ENCODE data around the gene CASP14.
"Not testable (repeated sequence)": the region's sequence is repeated elsewhere in the genome, so short reads cannot be mapped to it uniquely, and the experiment has no call there.

The CASP14 gene, protein sequence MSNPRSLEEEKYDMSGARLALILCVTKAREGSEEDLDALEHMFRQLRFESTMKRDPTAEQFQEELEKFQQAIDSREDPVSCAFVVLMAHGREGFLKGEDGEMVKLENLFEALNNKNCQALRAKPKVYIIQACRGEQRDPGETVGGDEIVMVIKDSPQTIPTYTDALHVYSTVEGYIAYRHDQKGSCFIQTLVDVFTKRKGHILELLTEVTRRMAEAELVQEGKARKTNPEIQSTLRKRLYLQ

DNA sequence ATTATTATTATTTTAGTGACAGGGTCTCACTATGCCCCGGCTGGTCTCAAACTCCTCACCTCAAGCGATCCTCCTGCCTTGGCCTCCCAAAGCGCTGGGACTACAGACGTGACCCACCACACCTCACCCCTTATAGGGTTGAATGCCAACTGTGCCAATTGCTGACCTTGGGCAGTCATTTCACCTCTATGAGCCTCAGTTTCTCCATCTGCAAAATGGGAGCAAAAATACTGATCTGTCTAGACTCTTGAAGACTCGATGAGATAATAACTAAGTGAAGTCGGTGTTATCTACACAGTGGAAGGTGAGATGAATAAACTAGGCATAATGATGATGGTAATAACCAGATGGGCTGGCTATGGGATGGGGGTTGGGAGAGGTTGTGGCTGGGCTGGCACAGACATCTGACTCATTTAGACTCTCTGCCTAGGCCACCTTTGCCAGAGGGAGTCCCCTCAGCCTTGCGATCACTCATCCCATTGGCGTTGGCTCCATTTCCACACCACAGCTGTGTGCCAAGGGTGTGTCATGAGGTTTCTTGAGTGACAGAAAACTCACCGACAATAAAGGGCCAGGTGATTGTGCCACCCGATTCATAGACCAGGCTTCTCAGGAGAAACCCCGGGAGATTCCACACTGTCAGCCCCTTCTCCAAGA, at the start of gene CASP14:
CASP14 (plus strand) TSS at position 596 of the 657 bp plus-strand sequence. CDS start 2,772 bp downstream, outside the sequence.
- ChIA-PET POLR2A (no interaction called here), CTCF (no interaction called here)
- TF ChIP-seq TARDBP (IDR thresholded peaks at IDR 0.05) (no peak), BHLHE40 (IDR thresholded peaks at IDR 0.05; ENCODE audit: borderline replicate concordance) (no peak), CTBP1 (IDR thresholded peaks at IDR 0.05; ENCODE audit: borderline replicate concordance) (no peak), FOXK2 (IDR thresholded peaks at IDR 0.05) (no peak), ZNF384 (IDR thresholded peaks at IDR 0.05) (no peak), L3MBTL2 (conservative IDR thresholded peaks at IDR 0.05) (no peak), ARNT (IDR thresholded peaks at IDR 0.05) (no peak), FOXM1 (IDR thresholded peaks at IDR 0.05; ENCODE audit: borderline replicate concordance) (no peak), LEF1 (IDR thresholded peaks at IDR 0.05; ENCODE audit: borderline replicate concordance) (no peak), SP1 (IDR thresholded peaks at IDR 0.05) (no peak), NFRKB (IDR thresholded peaks at IDR 0.05) (no peak), HDGF (IDR thresholded peaks at IDR 0.05; ENCODE audit: borderline replicate concordance) (no peak), FOXA1 (IDR thresholded peaks at IDR 0.05) (no peak), SUZ12 (IDR thresholded peaks at IDR 0.05) (no peak), ELF4 (IDR thresholded peaks at IDR 0.05) (no peak)
- TF ChIP-seq, protein P1, sequence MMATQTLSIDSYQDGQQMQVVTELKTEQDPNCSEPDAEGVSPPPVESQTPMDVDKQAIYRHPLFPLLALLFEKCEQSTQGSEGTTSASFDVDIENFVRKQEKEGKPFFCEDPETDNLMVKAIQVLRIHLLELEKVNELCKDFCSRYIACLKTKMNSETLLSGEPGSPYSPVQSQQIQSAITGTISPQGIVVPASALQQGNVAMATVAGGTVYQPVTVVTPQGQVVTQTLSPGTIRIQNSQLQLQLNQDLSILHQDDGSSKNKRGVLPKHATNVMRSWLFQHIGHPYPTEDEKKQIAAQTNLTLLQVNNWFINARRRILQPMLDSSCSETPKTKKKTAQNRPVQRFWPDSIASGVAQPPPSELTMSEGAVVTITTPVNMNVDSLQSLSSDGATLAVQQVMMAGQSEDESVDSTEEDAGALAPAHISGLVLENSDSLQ (IDR thresholded peaks at IDR 0.05): no peak
- no peak for DNase-seq (ENCODE audit: extremely low spot score)

DNA sequence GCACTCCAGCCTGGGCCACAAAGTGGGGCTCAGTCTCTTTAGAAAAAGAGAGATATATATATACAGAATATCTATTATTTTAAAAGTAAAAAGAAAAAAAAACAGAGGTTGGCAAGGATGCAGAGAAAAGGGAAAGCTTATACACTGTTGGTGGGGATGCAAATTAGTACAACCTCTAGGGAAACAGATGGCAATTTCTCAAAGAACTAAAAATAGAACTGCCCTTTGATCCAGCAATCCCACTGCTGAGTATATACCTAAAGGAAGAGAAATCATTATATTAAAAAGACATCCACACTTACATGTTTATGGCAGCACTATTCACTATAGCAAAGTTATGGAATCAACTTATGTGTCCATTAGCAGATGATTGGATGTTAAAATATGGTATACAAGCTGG, 41.0 kb upstream of the CASP14 start:
- no peak for DNase-seq (ENCODE audit: extremely low spot score)
- ChIA-PET CTCF (no interaction called here), POLR2A (no interaction called here)
- no peak for TF ChIP-seq SUZ12 (IDR thresholded peaks at IDR 0.05)
- TF ChIP-seq, protein P1 (IDR thresholded peaks at IDR 0.05): no peak
- no peak for TF ChIP-seq HDGF (IDR thresholded peaks at IDR 0.05; ENCODE audit: borderline replicate concordance)
- no peak for TF ChIP-seq FOXK2 (IDR thresholded peaks at IDR 0.05)
- no peak for TF ChIP-seq NFRKB (IDR thresholded peaks at IDR 0.05)
- TF ChIP-seq ARNT (IDR thresholded peaks at IDR 0.05): no peak
- no peak for TF ChIP-seq ELF4 (IDR thresholded peaks at IDR 0.05)
- no peak for TF ChIP-seq BHLHE40 (IDR thresholded peaks at IDR 0.05; ENCODE audit: borderline replicate concordance)
- TF ChIP-seq TARDBP (IDR thresholded peaks at IDR 0.05): no peak
- TF ChIP-seq L3MBTL2 (conservative IDR thresholded peaks at IDR 0.05): no peak

DNA sequence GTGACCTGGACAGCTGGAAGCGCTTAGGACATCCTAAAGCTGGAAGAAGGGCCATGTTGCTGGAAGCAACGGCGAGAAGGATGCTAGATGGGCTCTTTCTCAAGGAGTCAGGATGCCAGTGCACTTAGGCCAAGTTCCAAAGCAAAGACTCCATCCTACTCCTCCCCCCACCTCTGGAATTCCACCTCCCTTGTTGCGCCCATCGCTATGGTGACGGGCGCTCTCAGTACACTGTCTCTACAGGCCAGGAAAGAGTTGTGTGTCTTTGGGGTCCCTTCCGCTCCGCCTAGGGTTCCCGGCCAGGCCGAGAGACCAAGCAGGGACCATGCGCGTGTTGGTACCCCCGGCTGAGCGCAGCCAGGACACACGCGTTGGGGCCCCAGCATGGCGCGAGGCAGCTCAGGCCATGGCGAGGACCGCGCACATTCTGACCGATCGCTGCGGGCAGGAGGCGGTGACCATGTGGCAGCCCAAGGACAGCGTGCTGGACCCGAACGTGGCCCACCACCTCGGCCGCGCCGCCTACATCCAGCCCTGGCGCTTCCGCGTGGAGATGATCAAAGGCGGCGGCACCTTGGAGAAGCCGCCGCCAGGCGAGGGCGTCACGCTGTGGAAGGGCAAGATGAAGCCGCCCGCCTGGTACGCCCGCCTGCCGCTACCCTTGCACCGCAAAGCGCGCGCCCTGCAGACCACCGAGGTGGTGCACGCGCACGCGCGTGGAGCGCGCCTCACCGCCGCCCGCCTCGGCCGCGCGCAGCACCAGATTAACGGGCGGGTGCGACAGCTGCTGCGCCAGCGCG, 38.6 kb upstream of the CASP14 start:
- no peak for TF ChIP-seq TARDBP (IDR thresholded peaks at IDR 0.05)
- TF ChIP-seq L3MBTL2 (conservative IDR thresholded peaks at IDR 0.05): no peak
- TF ChIP-seq SUZ12 (IDR thresholded peaks at IDR 0.05): no peak
- TF ChIP-seq LEF1 (IDR thresholded peaks at IDR 0.05; ENCODE audit: borderline replicate concordance): no peak
- no peak for TF ChIP-seq BHLHE40 (IDR thresholded peaks at IDR 0.05; ENCODE audit: borderline replicate concordance)
- no peak for TF ChIP-seq SP1 (IDR thresholded peaks at IDR 0.05)
- no peak for TF ChIP-seq NFRKB (IDR thresholded peaks at IDR 0.05)
- TF ChIP-seq HDGF (IDR thresholded peaks at IDR 0.05; ENCODE audit: borderline replicate concordance): no peak
- TF ChIP-seq ZNF384 (IDR thresholded peaks at IDR 0.05): no peak
- no peak for TF ChIP-seq FOXA1 (IDR thresholded peaks at IDR 0.05)
- TF ChIP-seq FOXM1 (IDR thresholded peaks at IDR 0.05; ENCODE audit: borderline replicate concordance): no peak
- no peak for TF ChIP-seq ARNT (IDR thresholded peaks at IDR 0.05)
- TF ChIP-seq FOXK2 (IDR thresholded peaks at IDR 0.05): no peak
- DNase-seq (ENCODE audit: extremely low spot score): no peak
- POLR2A ChIA-PET: no interaction called here
- CTCF ChIA-PET: interaction anchor here (0.7 kb wide), 1 partner anchor 142 kb away, joined by 3 read pairs; no protein-coding TSS in a partner anchor

DNA sequence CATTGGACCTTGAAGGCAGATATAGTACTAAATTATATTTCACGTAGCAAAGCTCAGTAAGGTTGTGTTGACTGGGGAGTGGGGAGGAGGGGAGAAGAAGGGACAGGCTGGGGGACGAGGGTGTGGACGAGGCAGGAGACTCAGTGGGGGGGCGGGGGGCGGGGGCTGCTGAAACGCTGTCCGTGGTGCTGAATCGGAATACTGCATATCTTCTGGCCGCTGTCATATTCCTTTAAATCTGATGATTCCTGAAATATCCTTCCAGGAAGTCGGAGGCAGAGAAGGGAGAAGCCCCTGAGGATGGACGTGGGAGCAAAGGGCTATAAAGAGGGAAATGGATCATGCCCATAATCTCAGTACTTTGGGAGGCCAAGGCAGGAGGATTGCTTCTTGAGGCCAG, 34.7 kb upstream of the CASP14 start:
- ChIA-PET POLR2A (no interaction called here), CTCF (no interaction called here)
- TF ChIP-seq BHLHE40 (IDR thresholded peaks at IDR 0.05; ENCODE audit: borderline replicate concordance) (no peak), NFRKB (IDR thresholded peaks at IDR 0.05) (no peak), FOXK2 (IDR thresholded peaks at IDR 0.05) (no peak), HDGF (IDR thresholded peaks at IDR 0.05; ENCODE audit: borderline replicate concordance) (no peak), SP1 (IDR thresholded peaks at IDR 0.05) (no peak), ZNF384 (IDR thresholded peaks at IDR 0.05) (no peak), CTBP1 (IDR thresholded peaks at IDR 0.05; ENCODE audit: borderline replicate concordance) (no peak), ARNT (IDR thresholded peaks at IDR 0.05) (no peak), FOXA1 (IDR thresholded peaks at IDR 0.05) (no peak), L3MBTL2 (conservative IDR thresholded peaks at IDR 0.05) (no peak), TARDBP (IDR thresholded peaks at IDR 0.05) (no peak), FOXM1 (IDR thresholded peaks at IDR 0.05; ENCODE audit: borderline replicate concordance) (no peak), SUZ12 (IDR thresholded peaks at IDR 0.05) (no peak)
- TF ChIP-seq, protein P1 (IDR thresholded peaks at IDR 0.05): no peak
- DNase-seq (ENCODE audit: extremely low spot score): peak; percentile 34

DNA sequence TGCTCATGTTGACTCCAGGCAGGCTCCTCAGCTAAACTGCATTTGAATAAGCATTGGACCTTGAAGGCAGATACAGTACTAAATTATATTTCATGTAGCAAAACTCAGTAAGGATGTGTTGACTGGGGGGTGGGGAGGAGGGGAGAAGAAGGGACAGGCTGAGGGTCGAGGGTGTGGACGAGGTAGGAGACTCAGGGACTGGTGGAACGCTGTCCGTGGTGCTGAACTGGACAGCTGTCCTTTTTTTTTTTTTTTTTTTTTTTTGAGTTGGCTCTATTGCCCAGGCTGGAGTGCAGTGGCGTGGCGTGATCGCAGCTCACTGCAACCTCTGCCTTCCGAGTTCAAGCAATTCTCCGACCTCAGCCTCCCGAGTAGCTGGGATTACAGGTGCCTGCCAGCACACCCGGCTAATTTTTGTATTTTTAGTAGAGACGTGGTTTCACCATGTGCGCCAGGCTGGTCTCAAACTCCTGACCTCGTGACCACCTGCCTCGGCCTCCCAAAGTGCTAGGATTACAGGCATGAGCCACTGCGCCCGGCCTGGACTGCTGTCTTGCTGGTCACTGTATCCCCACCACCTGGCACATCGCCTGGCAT, 33.2 kb upstream of the CASP14 start:
- TF ChIP-seq ZNF384 (IDR thresholded peaks at IDR 0.05): peak; percentile 82
- TF ChIP-seq SUZ12 (IDR thresholded peaks at IDR 0.05): no peak
- TF ChIP-seq NFRKB (IDR thresholded peaks at IDR 0.05): no peak
- ChIA-PET CTCF (no interaction called here), POLR2A (no interaction called here)

DNA sequence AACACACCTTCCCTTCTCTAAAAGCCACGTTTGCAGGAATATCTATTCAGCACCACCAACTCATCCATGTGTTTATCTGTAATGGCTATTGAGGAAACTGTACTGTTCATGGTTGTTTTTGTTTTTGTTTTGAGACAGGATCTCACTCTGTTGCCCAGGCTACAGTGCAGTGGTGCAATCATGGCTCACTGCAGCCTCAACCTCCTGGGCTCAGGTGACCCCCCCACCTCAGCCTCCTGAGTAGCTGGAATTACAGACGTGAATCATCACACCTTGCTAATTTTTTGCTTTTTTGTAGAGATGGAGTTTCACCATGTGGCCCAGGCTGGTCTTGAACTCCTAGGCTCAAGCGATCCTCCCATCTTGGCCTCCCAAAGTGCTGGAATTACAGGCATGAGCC, 30.4 kb upstream of the CASP14 start:
- DNase-seq (ENCODE audit: extremely low spot score); CTCF ChIA-PET: not testable (repeated sequence)

More for the DNA sequence above, 33.2 kb upstream of the CASP14 start:
- peak; percentile 31 for DNase-seq (ENCODE audit: extremely low spot score)

More for the DNA sequence above, 30.4 kb upstream of the CASP14 start:
- POLR2A ChIA-PET: not testable (repeated sequence)
